H54 (cell line): ENCODE results near the gene TNNI3K.
"Not testable (repeated sequence)": the region's sequence is repeated elsewhere in the genome, so short reads cannot be mapped to it uniquely, and the experiment has no call there.

Experiments
- DNase-seq: peaks from one replicate; pipeline ENCODE4 v3.0.0; 2011; ENCODE audit warnings: low spot score, mixed read lengths; ENCODE audit not compliant: insufficient read length
- FAIRE-seq: peaks from 3 replicates; lab custom pipeline; 2011; peaks lifted over from hg19 to GRCh38; lab: Jason Lieb, UNC
- POLR2A ChIP-seq: IDR thresholded peaks from 2 replicates; pipeline ENCODE4 v1.6.1; 2011; ENCODE audit warnings: low read depth, mild to moderate bottlenecking, low read length

The TNNI3K gene

GRCh38 chr1:74246315-74246714, 11.1 kb downstream of the TNNI3K start:
- no peak for DNase-seq
- FAIRE-seq: no peak
- no peak for TF ChIP-seq POLR2A

- FAIRE-seq: no peak
- TF ChIP-seq POLR2A: no peak
- DNase-seq: no peak
Observed at GRCh38 chr1:74247881-74248528, 12.8 kb downstream of the TNNI3K start.

GRCh38 chr1:74253243-74253824, 18.1 kb downstream of the TNNI3K start:
- FAIRE-seq: not testable (repeated sequence)

GRCh38 chr1:74266001-74266400, 30.8 kb downstream of the TNNI3K start:
- DNase-seq (no peak), FAIRE-seq (no peak)
- no peak for TF ChIP-seq POLR2A

More at GRCh38 chr1:74253243-74253824, 18.1 kb downstream of the TNNI3K start:
- DNase-seq: not testable (repeated sequence)

- no peak for FAIRE-seq
- no peak for TF ChIP-seq POLR2A
Observed at GRCh38 chr1:74271503-74271902, 36.3 kb downstream of the TNNI3K start.

GRCh38 chr1:74280642-74281396, 45.6 kb downstream of the TNNI3K start:
- no peak for DNase-seq
- TF ChIP-seq POLR2A: no peak
- no peak for FAIRE-seq

More at GRCh38 chr1:74271503-74271902, 36.3 kb downstream of the TNNI3K start:
- DNase-seq: no peak

GRCh38 chr1:74286414-74286813, 51.2 kb downstream of the TNNI3K start:
- FAIRE-seq (no peak), DNase-seq (no peak)
- no peak for TF ChIP-seq POLR2A

GRCh38 chr1:74314438-74314837, 79.3 kb downstream of the TNNI3K start:
- DNase-seq (no peak), FAIRE-seq (no peak)
- no peak for TF ChIP-seq POLR2A

- no peak for FAIRE-seq
- TF ChIP-seq POLR2A: no peak
- no peak for DNase-seq
Observed at GRCh38 chr1:74316302-74316701, 81.1 kb downstream of the TNNI3K start.

- TF ChIP-seq POLR2A: no peak
- no peak for DNase-seq
- FAIRE-seq: no peak
Observed at GRCh38 chr1:74317663-74318062, 82.5 kb downstream of the TNNI3K start.

- DNase-seq (no peak), FAIRE-seq (no peak)
- TF ChIP-seq POLR2A: no peak
Observed at GRCh38 chr1:74323937-74324473, 88.8 kb downstream of the TNNI3K start.

GRCh38 chr1:74324684-74325448, 89.7 kb downstream of the TNNI3K start:
- TF ChIP-seq POLR2A: no peak
- DNase-seq: no peak
- no peak for FAIRE-seq

GRCh38 chr1:74328851-74329250, 93.7 kb downstream of the TNNI3K start:
- no peak for DNase-seq
- FAIRE-seq: no peak
- TF ChIP-seq POLR2A: no peak
